Keratinocyte (primary cell): ENCODE measurements around the gene BORCS5. TPM values are rescaled to one million over a fixed set of nuclear protein-coding genes. Genes with fewer than 3 reads are reported as not detected.

Source experiments
- DNase-seq: peaks from one replicate; pipeline ENCODE4 v3.0.0-alpha.2; 2011; ENCODE audit warnings: low read depth, missing footprints, low spot score
- FAIRE-seq: peaks from 2 replicates; lab custom pipeline; 2011; peaks lifted over from hg19 to GRCh38; lab: Jason Lieb, UNC
- H2AFZ ChIP-seq: 2 replicates; pipeline ENCODE4 v1.6.0; 2012; ENCODE audit warnings: low read length, control low read depth, inconsistent platforms; ENCODE audit not compliant: control insufficient read depth
- H3K27ac ChIP-seq: 2 replicates; pipeline ENCODE4 v1.5.1; 2011; ENCODE audit warnings: low read length; ENCODE audit not compliant: control insufficient read depth, insufficient read depth
- H3K27me3 ChIP-seq: 3 replicates; pipeline ENCODE4 v1.6.0; 2011; ENCODE audit warnings: low read length; ENCODE audit not compliant: control insufficient read depth, insufficient read depth; ENCODE audit errors: extremely low read depth
- H3K36me3 ChIP-seq, 2 experiments: 2 replicates in 1 of 2; 3 replicates in 1 of 2; pipeline ENCODE4 v1.5.1; 2011; ENCODE audit warnings: low read length in 2 of 2, mild to moderate bottlenecking in 1 of 2; ENCODE audit not compliant: control insufficient read depth in 2 of 2, insufficient read depth in 2 of 2; ENCODE audit errors: extremely low read depth in 1 of 2
- H3K4me1 ChIP-seq: 3 replicates; pipeline ENCODE4 v1.5.1; 2011; ENCODE audit warnings: low read length; ENCODE audit not compliant: control insufficient read depth, insufficient read depth; ENCODE audit errors: extremely low read depth
- H3K4me2 ChIP-seq: 3 replicates; pipeline ENCODE4 v1.6.0; 2011; ENCODE audit warnings: low read depth, low read length; ENCODE audit not compliant: control insufficient read depth, insufficient read depth; ENCODE audit errors: extremely low read depth
- H3K4me3 ChIP-seq, 3 experiments: fragments of 200-600 bp in 1 of 3; sonication (generic) in 1 of 3; 2 replicates in 2 of 3; 3 replicates in 1 of 3; pipeline ENCODE4 v1.5.1; 2011 to 2016; ENCODE audit warnings: low read length in 3 of 3, mild to moderate bottlenecking in 3 of 3, control low read depth in 2 of 3, inconsistent platforms in 1 of 3, low read depth in 1 of 3, mixed read lengths in 1 of 3, mixed run types in 1 of 3, moderate library complexity in 1 of 3; ENCODE audit not compliant: control insufficient read depth in 2 of 3, insufficient read depth in 2 of 3; ENCODE audit errors: extremely low read depth in 1 of 3
- H3K79me2 ChIP-seq: 2 replicates; pipeline ENCODE4 v1.6.0; 2012; ENCODE audit warnings: low read length; ENCODE audit not compliant: control insufficient read depth, insufficient read depth
- H3K9ac ChIP-seq: 3 replicates; pipeline ENCODE4 v1.6.0; 2011; ENCODE audit warnings: low read length; ENCODE audit not compliant: control insufficient read depth, insufficient read depth; ENCODE audit errors: extremely low read depth
- H3K9me1 ChIP-seq: 3 replicates; pipeline ENCODE4 v1.6.0; 2011; ENCODE audit warnings: low read length; ENCODE audit not compliant: control insufficient read depth, insufficient read depth; ENCODE audit errors: extremely low read depth
- H3K9me3 ChIP-seq: 2 replicates; pipeline ENCODE4 v1.5.1; 2012; ENCODE audit warnings: low read depth, low read length; ENCODE audit not compliant: control insufficient read depth
- H4K20me1 ChIP-seq: 3 replicates; pipeline ENCODE4 v1.6.0; 2011; ENCODE audit warnings: low read length; ENCODE audit not compliant: control insufficient read depth, insufficient read depth; ENCODE audit errors: extremely low read depth
- EZH2 ChIP-seq: IDR thresholded peaks from one replicate; pipeline ENCODE4 v1.6.1; 2012; ENCODE audit warnings: inconsistent platforms, mild to moderate bottlenecking, low read length, moderate library complexity
- dilution Hi-C: fragments of 300-500 bp; cut with MboI; formaldehyde crosslinking; loops from one replicate; pipeline ENCODE4 v1.7.0; 2020; ENCODE audit warnings: low sequenced_read_pairs; ENCODE audit not compliant: extremely low pct_ligation_motif_present
- polyA plus RNA-seq, 5 experiments: library from polyadenylated mRNA; depleted of rRNA in 3 of 5; stranded (reverse) in 3 of 5; stranded (forward) in 1 of 5; unstranded in 1 of 5; fragments of >200 nt; gene quantifications; 1 replicate in 1 of 5; 2 replicates in 3 of 5; 3 replicates in 1 of 5; pipeline versions ENCODE4 v1.2.1 to v1.2.3, GENCODE V29; 2011 to 2012; ENCODE audit warnings: missing spikeins in 2 of 5, low read depth in 1 of 5, low replicate concordance in 1 of 5
- TF ChIP-seq, protein P1 (sequence below), 3 experiments: IDR thresholded peaks in 1 of 3; conservative IDR thresholded peaks in 1 of 3; optimal IDR thresholded peaks in 1 of 3; 2 replicates in 2 of 3; 3 replicates in 1 of 3; pipeline versions ENCODE3 to v1.5.1; 2011; ENCODE audit warnings: low read length in 3 of 3, mild to moderate bottlenecking in 3 of 3, moderate library complexity in 2 of 3, control low read depth in 1 of 3, inconsistent platforms in 1 of 3; ENCODE audit not compliant: insufficient read depth in 2 of 3; ENCODE audit errors: extremely low read depth in 1 of 3

Gene BORCS5
- polyA plus RNA-seq, 1 donor (not counting 4 experiments of a cell fraction or from before 2014, with no cell fraction given), result 5.4 TPM

DNA sequence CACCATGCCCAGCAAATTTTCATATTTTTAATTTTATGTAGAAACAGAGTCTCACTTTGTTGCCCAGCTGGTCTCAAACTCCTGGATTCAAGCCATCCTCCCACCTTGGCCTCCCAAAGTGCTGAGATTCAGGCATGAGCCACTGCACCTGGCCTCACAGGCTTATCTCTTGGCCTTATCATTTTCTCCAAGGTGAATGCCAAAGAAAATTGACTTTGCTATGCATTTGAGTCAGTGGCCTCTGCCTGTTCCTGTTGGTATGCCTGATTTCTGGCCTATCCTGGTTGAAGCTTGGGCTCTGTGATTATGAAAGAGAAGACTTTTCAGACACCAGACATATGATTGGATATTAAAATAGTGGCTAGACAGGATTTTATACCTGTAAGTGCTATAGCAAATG lies 41.0 kb upstream of the BORCS5 start:
- H3K4me1 ChIP-seq, result no peaks in the 10 kb centered on the region
- no peak overlapping the region for H2AFZ ChIP-seq
- no peaks in the 10 kb centered on the region for H3K9me1 ChIP-seq
- no peak overlapping the region for H3K27ac ChIP-seq
- dilution Hi-C loops, result no loop called here
- DNase-seq (no peak), FAIRE-seq (no peak)
- H3K9me3 ChIP-seq, result no peaks in the 10 kb centered on the region
- TF ChIP-seq, protein P1, sequence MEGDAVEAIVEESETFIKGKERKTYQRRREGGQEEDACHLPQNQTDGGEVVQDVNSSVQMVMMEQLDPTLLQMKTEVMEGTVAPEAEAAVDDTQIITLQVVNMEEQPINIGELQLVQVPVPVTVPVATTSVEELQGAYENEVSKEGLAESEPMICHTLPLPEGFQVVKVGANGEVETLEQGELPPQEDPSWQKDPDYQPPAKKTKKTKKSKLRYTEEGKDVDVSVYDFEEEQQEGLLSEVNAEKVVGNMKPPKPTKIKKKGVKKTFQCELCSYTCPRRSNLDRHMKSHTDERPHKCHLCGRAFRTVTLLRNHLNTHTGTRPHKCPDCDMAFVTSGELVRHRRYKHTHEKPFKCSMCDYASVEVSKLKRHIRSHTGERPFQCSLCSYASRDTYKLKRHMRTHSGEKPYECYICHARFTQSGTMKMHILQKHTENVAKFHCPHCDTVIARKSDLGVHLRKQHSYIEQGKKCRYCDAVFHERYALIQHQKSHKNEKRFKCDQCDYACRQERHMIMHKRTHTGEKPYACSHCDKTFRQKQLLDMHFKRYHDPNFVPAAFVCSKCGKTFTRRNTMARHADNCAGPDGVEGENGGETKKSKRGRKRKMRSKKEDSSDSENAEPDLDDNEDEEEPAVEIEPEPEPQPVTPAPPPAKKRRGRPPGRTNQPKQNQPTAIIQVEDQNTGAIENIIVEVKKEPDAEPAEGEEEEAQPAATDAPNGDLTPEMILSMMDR (optimal IDR thresholded peaks at IDR 0.05 in 1 of 3, IDR thresholded peaks at IDR 0.05 in 1 of 3, conservative IDR thresholded peaks at IDR 0.05 in 1 of 3; ENCODE audit: extremely low read depth in 1 of 3, insufficient read depth in 2 of 3, low read length in 3 of 3), result no peak
- no peak for TF ChIP-seq EZH2
- H3K79me2 ChIP-seq, result no peaks in the 10 kb centered on the region
- H3K4me3 ChIP-seq, result no peak overlapping the region
- H4K20me1 ChIP-seq, result no peaks in the 10 kb centered on the region
- H3K27me3 ChIP-seq, result no peaks in the 10 kb centered on the region
- no peak overlapping the region for H3K9ac ChIP-seq
- H3K4me2 ChIP-seq, result no peak overlapping the region
- H3K36me3 ChIP-seq, result no peaks in the 10 kb centered on the region

DNA sequence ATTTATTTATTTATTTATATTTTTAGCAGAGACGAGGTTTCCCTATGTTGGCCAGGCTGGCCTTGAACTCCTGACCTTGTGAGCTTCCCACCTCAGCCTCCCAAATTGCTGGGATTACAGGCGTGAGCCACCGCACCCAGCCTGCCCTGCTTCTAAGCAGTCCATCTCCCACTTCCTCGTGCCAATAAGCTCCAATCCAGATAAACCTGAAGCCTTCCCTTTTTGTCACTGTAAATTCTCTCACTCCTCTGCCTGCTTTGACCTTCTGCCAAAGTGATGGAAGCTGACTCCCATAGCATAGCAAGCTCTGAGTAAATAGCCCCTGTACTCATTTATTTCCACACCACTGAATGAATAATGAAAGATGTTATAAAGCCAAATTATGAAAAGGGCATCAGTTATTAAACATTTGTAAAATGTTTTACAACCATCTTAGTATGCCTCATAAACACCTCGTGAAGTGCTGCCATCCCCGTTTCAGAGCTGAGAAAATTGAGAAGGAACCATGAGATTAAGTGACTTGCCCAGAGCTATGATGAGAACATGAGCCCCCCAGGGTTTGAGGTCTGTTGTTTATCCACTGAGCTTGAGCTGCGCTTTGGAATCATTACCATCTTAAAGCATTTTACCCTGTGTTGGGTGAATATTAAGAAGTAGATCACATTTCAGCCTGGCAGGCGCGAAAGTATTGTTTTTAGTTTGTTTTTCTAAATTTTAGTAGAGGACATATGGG lies 37.3 kb upstream of the BORCS5 start:
- no peak overlapping the region for H3K9ac ChIP-seq
- DNase-seq, result no peak
- H3K27me3 ChIP-seq, result no peaks in the 10 kb centered on the region
- FAIRE-seq, result no peak
- no peaks in the 10 kb centered on the region for H3K9me3 ChIP-seq
- no peak overlapping the region for H3K27ac ChIP-seq
- TF ChIP-seq, protein P1 (optimal IDR thresholded peaks at IDR 0.05 in 1 of 3, IDR thresholded peaks at IDR 0.05 in 1 of 3, conservative IDR thresholded peaks at IDR 0.05 in 1 of 3; ENCODE audit: extremely low read depth in 1 of 3, insufficient read depth in 2 of 3, low read length in 3 of 3), result no peak
- TF ChIP-seq EZH2, result no peak
- no peak overlapping the region for H3K4me3 ChIP-seq
- H3K4me1 ChIP-seq, result no peaks in the 10 kb centered on the region
- H2AFZ ChIP-seq, result no peak overlapping the region
- H3K9me1 ChIP-seq, result no peaks in the 10 kb centered on the region
- H4K20me1 ChIP-seq, result no peaks in the 10 kb centered on the region
- dilution Hi-C loops, result no loop called here
- H3K36me3 ChIP-seq, result no peaks in the 10 kb centered on the region
- H3K79me2 ChIP-seq, result no peaks in the 10 kb centered on the region
- no peak overlapping the region for H3K4me2 ChIP-seq
